H1 (cell line): ENCODE measurements around the gene ODC1. TPM values are rescaled to one million over a fixed set of nuclear protein-coding genes. Genes with fewer than 3 reads are reported as not detected.

Experiments used
- CTCF ChIA-PET: fragments of 300-600 bp; sonication (Branson Sonifier 250); formaldehyde crosslinking; loops from one replicate; lab custom pipeline; 2021; ENCODE audit not compliant: partially characterized antibody; lab: Charles Lee
- POLR2A ChIA-PET: fragments of 300-600 bp; sonication (Branson Sonifier 250); formaldehyde crosslinking; loops from one replicate; lab custom pipeline; 2021; ENCODE audit warnings: inconsistent platforms; ENCODE audit not compliant: partially characterized antibody; lab: Charles Lee
- DNase-seq, 2 experiments: peaks; one replicate each; pipeline versions ENCODE4 v3.0.0 to v3.0.0-alpha.2; 2010 to 2022; ENCODE audit warnings: low spot score in 2 of 2, low read depth in 1 of 2, mixed read lengths in 1 of 2
- FAIRE-seq: peaks from 2 replicates; lab custom pipeline; 2011; peaks lifted over from hg19 to GRCh38; lab: Jason Lieb, UNC
- H2AFZ ChIP-seq: 2 replicates; pipeline ENCODE4 v1.8.1; 2012; ENCODE audit warnings: low read length, inconsistent platforms
- H2AK5ac ChIP-seq: 2 replicates; pipeline ENCODE4 v1.6.1; 2013; ENCODE audit warnings: low read depth, low read length
- H2BK120ac ChIP-seq: replicated peaks from 2 replicates; pipeline ENCODE3; 2013; ENCODE audit warnings: low read depth, low read length, inconsistent platforms
- H2BK12ac ChIP-seq: 2 replicates; pipeline ENCODE4 v1.6.1; 2013; ENCODE audit warnings: low read depth, low read length
- H2BK15ac ChIP-seq: 2 replicates; pipeline ENCODE4 v1.6.1; 2013; ENCODE audit warnings: low read length
- H2BK20ac ChIP-seq: 2 replicates; pipeline ENCODE4 v1.6.1; 2013; ENCODE audit warnings: low read length
- H2BK5ac ChIP-seq: 2 replicates; pipeline ENCODE4 v1.6.1; 2013; ENCODE audit warnings: low read depth, low read length
- H3K14ac ChIP-seq: 2 replicates; pipeline ENCODE4 v1.6.1; 2013; ENCODE audit warnings: inconsistent platforms; ENCODE audit not compliant: insufficient read length
- H3K18ac ChIP-seq: 2 replicates; pipeline ENCODE4 v1.6.1; 2013; ENCODE audit warnings: low read length; ENCODE audit errors: extremely low read depth
- H3K23ac ChIP-seq: 2 replicates; pipeline ENCODE4 v1.6.1; 2013; ENCODE audit warnings: inconsistent platforms; ENCODE audit not compliant: insufficient read length
- H3K23me2 ChIP-seq: 2 replicates; pipeline ENCODE4 v1.6.1; 2013; ENCODE audit warnings: low read depth, low read length
- H3K27ac ChIP-seq: 2 replicates; pipeline ENCODE4 v1.6.1; 2011; ENCODE audit warnings: low read depth, low read length, inconsistent platforms
- H3K27me3 ChIP-seq, 4 experiments: replicated peaks in 1 of 4; 1 replicate in 1 of 4; 2 replicates in 3 of 4; pipeline versions ENCODE4 v1.6.1 to v1.8.1; 2011 to 2013; ENCODE audit warnings: low read length in 3 of 4, mild to moderate bottlenecking in 3 of 4, inconsistent platforms in 2 of 4, mixed read lengths in 2 of 4, moderate library complexity in 1 of 4; ENCODE audit not compliant: control insufficient read depth in 3 of 4, insufficient read depth in 3 of 4; ENCODE audit errors: extremely low read depth in 1 of 4
- H3K36me3 ChIP-seq, 4 experiments: 2 replicates each; pipeline versions ENCODE4 v1.6.1 to v1.8.1; 2011 to 2013; ENCODE audit warnings: mild to moderate bottlenecking in 4 of 4, low read length in 3 of 4, moderate library complexity in 2 of 4, control low read depth in 1 of 4, inconsistent platforms in 1 of 4; ENCODE audit not compliant: insufficient read depth in 4 of 4, control insufficient read depth in 2 of 4
- H3K4ac ChIP-seq: replicated peaks from 2 replicates; pipeline ENCODE3; 2013; ENCODE audit warnings: low read length, low read depth, mixed read lengths, inconsistent platforms; ENCODE audit not compliant: insufficient read length
- H3K4me1 ChIP-seq, 4 experiments: replicated peaks in 1 of 4; 1 replicate in 1 of 4; 2 replicates in 3 of 4; pipeline versions ENCODE4 v1.6.1 to v1.8.1; 2011 to 2013; ENCODE audit warnings: low read length in 3 of 4, inconsistent platforms in 2 of 4, mixed read lengths in 1 of 4; ENCODE audit not compliant: insufficient read depth in 4 of 4, control insufficient read depth in 3 of 4
- H3K4me2 ChIP-seq, 2 experiments: 2 replicates each; pipeline versions ENCODE4 v1.6.1 to v1.8.1; 2011 to 2013; ENCODE audit warnings: low read depth in 2 of 2, low read length in 2 of 2, control low read depth in 1 of 2, inconsistent platforms in 1 of 2, mild to moderate bottlenecking in 1 of 2; ENCODE audit not compliant: insufficient read depth in 1 of 2
- H3K4me3 ChIP-seq, 4 experiments: fragments of 200-600, 300-600 bp in 1 of 4; sonication (generic), shearing (Covaris generic), sonication (Bioruptor Twin) in 1 of 4; 2 replicates each; pipeline versions ENCODE4 v1.5.1 to v1.8.1; 2011 to 2016; ENCODE audit warnings: low read length in 4 of 4, low read depth in 3 of 4, control low read depth in 2 of 4, inconsistent platforms in 2 of 4, mild to moderate bottlenecking in 2 of 4, mixed read lengths in 1 of 4, moderate library complexity in 1 of 4; ENCODE audit not compliant: insufficient read depth in 2 of 4; ENCODE audit errors: extremely low read depth in 1 of 4
- H3K56ac ChIP-seq: replicated peaks from 2 replicates; pipeline ENCODE3; 2013; ENCODE audit warnings: low read depth, mild to moderate bottlenecking, mixed read lengths, low read length, inconsistent platforms; ENCODE audit not compliant: insufficient read length
- H3K79me1 ChIP-seq: 2 replicates; pipeline ENCODE4 v1.6.1; 2013; ENCODE audit warnings: low read depth, low read length, control low read depth
- H3K79me2 ChIP-seq, 2 experiments: 2 replicates each; pipeline versions ENCODE4 v1.6.1 to v1.8.1; 2012 to 2013; ENCODE audit warnings: low read length in 2 of 2, mild to moderate bottlenecking in 2 of 2, inconsistent platforms in 1 of 2; ENCODE audit not compliant: insufficient read depth in 2 of 2, control insufficient read depth in 1 of 2
- H3K9ac ChIP-seq, 4 experiments: replicated peaks in 1 of 4; 1 replicate in 1 of 4; 2 replicates in 3 of 4; pipeline versions ENCODE4 v1.6.1 to v1.8.1; 2011 to 2013; ENCODE audit warnings: low read depth in 3 of 4, low read length in 3 of 4, control low read depth in 2 of 4, mild to moderate bottlenecking in 2 of 4, moderate library complexity in 2 of 4, inconsistent platforms in 1 of 4; ENCODE audit errors: extremely low read depth in 1 of 4
- H3K9me3 ChIP-seq, 2 experiments: 2 replicates each; pipeline versions ENCODE4 v1.6.1 to v1.8.1; 2012 to 2013; ENCODE audit warnings: mild to moderate bottlenecking in 2 of 2, moderate library complexity in 2 of 2, control low read depth in 1 of 2, inconsistent platforms in 1 of 2, low read depth in 1 of 2, low read length in 1 of 2, mixed read lengths in 1 of 2; ENCODE audit not compliant: insufficient read depth in 2 of 2
- H4K20me1 ChIP-seq, 2 experiments: replicated peaks in 1 of 2; 2 replicates each; pipeline versions ENCODE3 to v1.8.1; 2011 to 2013; ENCODE audit warnings: inconsistent platforms in 2 of 2, low read length in 2 of 2, mild to moderate bottlenecking in 1 of 2; ENCODE audit not compliant: insufficient read depth in 2 of 2, control insufficient read depth in 1 of 2
- H4K5ac ChIP-seq: 2 replicates; pipeline ENCODE4 v1.6.1; 2013; ENCODE audit warnings: low read length, low read depth, mixed read lengths, inconsistent platforms; ENCODE audit not compliant: insufficient read length
- H4K8ac ChIP-seq: 2 replicates; pipeline ENCODE4 v1.8.0; 2013; ENCODE audit warnings: mild to moderate bottlenecking, moderate library complexity, low read length, inconsistent platforms; ENCODE audit not compliant: insufficient read depth; ENCODE audit errors: extremely low read depth
- H4K91ac ChIP-seq: replicated peaks from 2 replicates; pipeline ENCODE3; 2013; ENCODE audit warnings: low read length, mixed read lengths, inconsistent platforms; ENCODE audit not compliant: insufficient read length
- KDM1A ChIP-seq: fragments of 200-600, 300-600 bp; sonication (generic); IDR thresholded peaks from 2 replicates; pipeline ENCODE4 v1.7.1; 2016; ENCODE audit warnings: mild to moderate bottlenecking, low read length, borderline replicate concordance
- SIX5 ChIP-seq: IDR thresholded peaks from 2 replicates; pipeline ENCODE4 v1.6.1; 2011; ENCODE audit warnings: mild to moderate bottlenecking, low read depth, low read length
- SP1 ChIP-seq: IDR thresholded peaks from 2 replicates; pipeline ENCODE4 v1.6.1; 2011; ENCODE audit warnings: low read depth, low read length
- WGBS, 2 experiments: shearing (Covaris generic) in 1 of 2; methylation state at CpG; one replicate each; pipeline versions ENCODE4 v1.1.6 to v1.1.7; 2013 to 2015; ENCODE audit warnings: low lambda C conversion rate in 2 of 2, mixed read lengths in 2 of 2, inconsistent platforms in 1 of 2, low coverage in 1 of 2, missing lambda C conversion rate in 1 of 2; ENCODE audit not compliant: insufficient replicate concordance in 2 of 2, insufficient coverage in 1 of 2, insufficient read length in 1 of 2; ENCODE audit errors: extremely low coverage in 1 of 2, missing lambda C conversion rate in 1 of 2; 5-methylcytosine and 5-hydroxymethylcytosine counted together
- polyA plus RNA-seq, 7 experiments: library from polyadenylated mRNA; depleted of rRNA in 3 of 7; stranded (reverse) in 5 of 7; unstranded in 2 of 7; fragments of >200 nt in 5 of 7; fragments of 200-250 nt in 2 of 7; gene quantifications; 1 replicate in 5 of 7; 2 replicates in 1 of 7; 4 replicates in 1 of 7; pipeline versions ENCODE4 v1.2.1 to v1.2.3, GENCODE V29; 2011 to 2013; ENCODE audit warnings: missing spikeins in 2 of 7, mixed read lengths in 2 of 7
- total RNA-seq: library from RNA; stranded (reverse); fragmentation: NEBNext Ultra II Directional; extraction: Animal tissue kit (Norgen Biotek cat#: 25700); gene quantifications from 2 replicates; pipeline ENCODE4 v1.2.1, GENCODE V29; 2021
- TF ChIP-seq, protein P1 (sequence below): IDR thresholded peaks from 2 replicates; pipeline ENCODE4 v1.6.1; 2012; ENCODE audit warnings: low read length, inconsistent platforms

ODC1 gene
- total and polyA plus RNA-seq, 2 of the 8 experiments (the other 6 are each of a cell fraction or from before 2014, with no cell fraction given): 57.2 to 76.7 TPM

DNA sequence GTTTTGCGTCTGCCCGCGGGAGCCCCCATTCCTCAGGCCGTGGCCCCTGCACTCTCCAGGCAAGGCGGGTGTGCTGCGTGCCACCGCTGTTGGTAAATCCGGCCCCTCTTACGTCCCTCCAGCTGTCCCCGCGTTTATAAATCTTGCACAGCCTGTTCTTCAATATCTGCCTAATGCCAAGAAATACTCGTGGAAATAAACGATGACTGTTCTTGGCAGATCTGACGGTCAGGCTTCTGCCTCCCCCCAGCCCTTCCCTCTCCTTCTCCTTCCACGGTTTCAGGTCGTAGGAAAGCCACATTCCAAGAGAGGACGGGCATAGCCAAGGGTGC is 20.5 kb downstream of the ODC1 start:
- H3K4me2 ChIP-seq: no peak overlapping the region
- no peak overlapping the region for H2BK12ac ChIP-seq
- H3K9ac ChIP-seq: no peak overlapping the region
- TF ChIP-seq KDM1A (no peak), SP1 (no peak), SIX5 (no peak)
- TF ChIP-seq, protein P1, sequence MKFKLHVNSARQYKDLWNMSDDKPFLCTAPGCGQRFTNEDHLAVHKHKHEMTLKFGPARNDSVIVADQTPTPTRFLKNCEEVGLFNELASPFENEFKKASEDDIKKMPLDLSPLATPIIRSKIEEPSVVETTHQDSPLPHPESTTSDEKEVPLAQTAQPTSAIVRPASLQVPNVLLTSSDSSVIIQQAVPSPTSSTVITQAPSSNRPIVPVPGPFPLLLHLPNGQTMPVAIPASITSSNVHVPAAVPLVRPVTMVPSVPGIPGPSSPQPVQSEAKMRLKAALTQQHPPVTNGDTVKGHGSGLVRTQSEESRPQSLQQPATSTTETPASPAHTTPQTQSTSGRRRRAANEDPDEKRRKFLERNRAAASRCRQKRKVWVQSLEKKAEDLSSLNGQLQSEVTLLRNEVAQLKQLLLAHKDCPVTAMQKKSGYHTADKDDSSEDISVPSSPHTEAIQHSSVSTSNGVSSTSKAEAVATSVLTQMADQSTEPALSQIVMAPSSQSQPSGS: no peak
- TF ChIP-seq, all 59 proteins: peak for 0
- Histone ChIP-seq H3K18ac (no peak overlapping the region), H4K20me1 (no peaks in the 10 kb centered on the region), H4K8ac (no peak overlapping the region), H3K79me2 (no peaks in the 10 kb centered on the region), H3K4me1 (no peaks in the 10 kb centered on the region; a peak in 1 of 7 replicates), H3K27me3 (peaks cover 0 to 8% (median 3%) of the 10 kb centered on the region in 4 experiments; a peak in 3 of 7 replicates), H3K23me2 (peaks cover 4% of the 10 kb centered on the region; the same call in 1 of the 2 replicates), H3K9me3 (no peaks in the 10 kb centered on the region), H3K4me3 (no peak overlapping the region), H2BK20ac (no peak overlapping the region), H3K36me3 (no peaks in the 10 kb centered on the region), H2BK5ac (peak overlapping the region; percentile 5; the same call in 1 of the 2 replicates), H2BK15ac (no peak overlapping the region), H3K23ac (no peak overlapping the region), H2AK5ac (no peak overlapping the region), H2BK120ac (no peak overlapping the region), H3K14ac (no peak overlapping the region), H3K56ac (no peak overlapping the region), H4K91ac (no peak overlapping the region), H4K5ac (no peak overlapping the region), H3K27ac (no peak overlapping the region), H3K79me1 (no peaks in the 10 kb centered on the region), H3K4ac (no peak overlapping the region), H2AFZ (no peak overlapping the region)
- 91% methylated on average over 17 of the region's 17 CpGs; no CpG with 5 or more reads in 1 of the 2 experiments for WGBS, 2 experiments
- ChIA-PET POLR2A (interaction anchor here (0.5 kb wide), 1 partner anchor 302 kb away, joined by 4 read pairs; no protein-coding TSS in a partner anchor), CTCF (interaction anchor here (0.8 kb wide), 1 partner anchor 303 kb away, joined by 3 read pairs; no protein-coding TSS in a partner anchor)
- FAIRE-seq (no peak), DNase-seq (no peak)
